Stimulated activated CD8-positive, alpha-beta memory T cell treated with anti-CD3 and anti-CD28 coated beads, Interleukin-2, amount 100 ng/mL, for 48 hours (primary cell): ENCODE measurements around the gene RTN4RL2.
"Not testable (repeated sequence)": the region's sequence is repeated elsewhere in the genome, so short reads cannot be mapped to it uniquely, and the experiment has no call there.

ENCODE experiments used
- DNase-seq, 2 donors: peaks; one replicate each; pipeline ENCODE4 v3.0.0-alpha.2; 2020; ENCODE audit warnings: low read depth in 2 of 2

Gene RTN4RL2

DNA sequence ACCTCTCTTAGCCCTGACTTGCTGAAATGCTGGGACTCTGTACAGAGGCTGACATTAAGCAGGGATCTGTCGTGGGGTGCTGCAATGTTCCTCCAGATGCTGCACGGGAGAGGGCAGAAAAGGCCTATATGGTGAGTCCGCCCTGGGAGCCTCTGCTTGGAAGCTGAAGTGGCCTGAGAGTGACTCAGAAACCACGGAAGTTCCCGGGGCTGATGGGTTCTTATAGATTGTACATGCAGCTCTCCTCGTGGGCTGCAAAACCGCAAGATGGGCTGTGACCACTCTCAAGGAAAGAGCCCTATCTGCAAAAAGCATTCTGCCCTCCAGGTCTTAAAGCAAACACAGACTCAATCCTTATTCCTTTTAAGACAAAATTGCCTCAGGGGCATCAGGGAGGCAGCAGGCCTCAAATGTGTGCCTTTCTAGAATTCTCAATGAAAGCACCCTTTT lies 27.6 kb upstream of the RTN4RL2 start:
- DNase-seq, result peak in 1 of 2 donors; percentile 31

DNA sequence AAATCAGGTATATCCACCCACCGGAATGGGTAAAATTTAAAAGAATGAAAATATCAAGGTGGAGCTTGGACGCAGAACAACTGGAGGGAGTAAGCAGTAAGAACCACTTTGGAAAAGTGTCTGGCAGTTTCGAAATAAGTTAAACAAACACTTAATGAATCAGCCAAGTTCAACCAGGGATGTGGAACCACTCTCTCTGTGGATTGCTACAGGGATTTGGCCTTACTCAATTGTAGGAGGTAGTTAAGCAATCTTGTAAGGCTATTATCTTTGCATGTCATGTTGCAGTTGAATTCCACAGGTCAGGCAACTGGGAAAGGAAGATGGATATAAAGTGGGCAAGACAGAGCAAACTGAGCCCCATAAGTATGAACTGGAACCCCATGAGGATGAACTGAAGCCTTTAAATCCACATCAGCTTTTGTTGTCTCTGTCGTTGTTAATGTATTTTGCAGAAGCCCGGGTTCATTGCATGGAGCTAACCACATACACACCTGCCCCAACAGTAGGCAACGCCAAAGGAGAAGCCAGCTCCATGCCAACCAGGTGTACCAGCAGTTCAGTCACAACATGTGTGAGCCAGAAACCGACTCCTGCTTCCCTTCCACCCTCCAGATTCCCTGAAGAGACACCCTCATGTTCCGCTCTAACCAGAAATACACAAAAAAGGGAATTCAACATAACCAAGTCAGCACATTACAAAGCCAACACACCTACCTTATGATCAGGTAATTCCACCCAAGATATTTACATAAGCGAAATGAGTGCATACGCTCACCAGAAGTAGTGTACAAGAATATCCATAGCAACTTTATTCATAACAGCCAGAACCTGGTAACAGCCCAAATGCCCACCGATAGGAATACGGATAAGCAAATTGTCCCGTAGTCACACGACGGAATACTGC lies 25.4 kb upstream of the RTN4RL2 start:
- no peak for DNase-seq

DNA sequence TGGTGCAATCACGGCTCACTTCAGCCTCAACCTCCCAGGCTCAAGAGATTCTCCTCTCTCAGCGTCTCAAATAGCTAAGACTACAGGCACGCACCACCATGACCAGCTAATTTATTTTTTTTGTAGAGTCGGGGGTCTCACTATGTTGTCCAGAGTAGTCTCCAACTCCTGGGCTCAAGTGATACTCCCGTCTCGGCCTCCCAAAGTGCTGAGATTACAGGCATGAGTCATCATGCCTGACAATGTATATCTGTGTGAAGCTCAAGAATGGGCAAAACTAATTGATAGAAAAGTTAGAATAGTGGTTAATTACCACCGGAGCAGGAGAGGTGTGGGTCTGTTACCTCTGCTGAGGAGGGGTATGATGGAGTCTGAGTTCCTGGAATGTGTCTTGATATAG lies 24.3 kb upstream of the RTN4RL2 start:
- no peak for DNase-seq

DNA sequence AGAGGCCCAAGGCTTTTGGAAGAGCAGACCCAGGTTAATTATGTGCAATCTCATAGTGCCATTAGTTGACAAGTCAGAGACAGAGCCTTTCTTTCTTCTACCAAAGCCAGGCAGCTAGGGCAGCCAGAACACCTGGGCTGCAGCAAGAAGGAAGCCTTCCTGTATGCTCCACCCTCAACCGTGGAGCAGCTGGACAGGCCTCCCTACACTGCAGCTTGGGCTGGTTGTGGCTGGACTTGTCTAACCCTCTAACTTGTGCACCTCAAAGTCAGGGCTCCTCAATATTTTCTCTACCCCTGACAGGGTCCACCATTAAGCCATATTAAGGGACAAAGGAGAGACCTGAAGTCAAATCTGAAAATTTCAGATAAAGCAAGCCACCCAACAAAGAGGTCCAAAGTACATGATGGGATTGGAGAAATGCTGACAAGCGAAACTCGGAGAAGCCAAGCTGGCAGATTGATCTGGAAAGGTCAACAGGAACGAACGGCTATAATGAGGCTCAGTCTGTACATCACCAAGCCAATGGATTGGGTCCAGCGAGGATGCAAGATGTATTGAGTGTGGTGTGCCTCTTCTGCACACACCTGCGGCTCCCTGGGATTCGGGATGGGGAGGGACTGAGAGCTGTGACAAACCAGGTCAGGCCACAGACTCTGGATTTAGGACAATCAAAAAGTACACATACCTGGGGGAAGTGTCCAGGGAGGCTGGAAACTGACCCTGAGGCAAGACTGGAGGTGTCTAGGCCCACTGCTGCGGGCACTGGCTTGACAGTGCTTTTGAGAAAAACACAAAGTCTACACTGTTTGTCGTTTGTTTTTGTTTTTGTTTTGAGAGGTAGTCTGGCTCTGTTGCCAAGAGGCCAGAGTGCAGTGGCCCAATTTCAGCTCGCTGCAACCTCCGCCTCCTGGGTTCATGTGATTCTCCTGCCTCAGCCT lies 21.7 kb upstream of the RTN4RL2 start:
- no peak for DNase-seq

- no peak for DNase-seq
Observed at GRCh38 chr11:57439786-57440185, 20.5 kb upstream of the RTN4RL2 start.

- no peak for DNase-seq
Observed at GRCh38 chr11:57440744-57441414, 19.4 kb upstream of the RTN4RL2 start.

DNA sequence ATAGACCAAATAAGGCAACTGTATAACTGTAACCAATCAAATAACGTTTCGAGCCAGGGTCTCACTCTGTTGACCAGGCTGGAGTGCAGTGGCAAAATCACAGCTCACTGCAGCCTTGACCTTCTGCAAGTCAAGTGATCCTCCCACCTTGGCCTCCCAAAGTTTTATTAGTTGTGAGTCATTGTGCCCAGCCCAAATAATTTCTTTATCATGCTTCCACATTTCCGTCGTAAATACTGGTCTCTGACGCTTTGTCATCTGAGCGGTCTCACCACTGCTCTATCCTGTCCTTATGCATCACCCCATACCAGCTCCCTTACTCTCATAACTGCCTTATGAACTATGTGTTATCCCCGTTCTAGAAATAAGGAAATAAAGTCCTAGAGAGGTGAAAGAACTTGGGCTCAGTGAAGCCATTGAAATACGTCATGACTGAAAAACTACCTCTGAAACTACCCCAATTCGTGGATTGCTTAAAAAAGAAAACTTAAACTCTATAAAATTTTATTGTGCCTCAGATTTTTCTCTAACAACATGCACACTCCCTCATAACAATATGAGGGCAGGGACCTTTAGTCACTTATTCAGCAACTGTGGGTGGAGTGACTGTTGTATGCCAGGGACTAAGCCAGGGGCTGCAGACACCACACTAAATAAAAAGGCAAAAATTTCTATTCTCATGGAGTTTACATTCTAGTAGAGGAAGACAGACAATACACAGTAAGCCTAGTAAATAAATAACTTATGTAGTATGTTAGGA lies 15.8 kb upstream of the RTN4RL2 start:
- no peak for DNase-seq

DNA sequence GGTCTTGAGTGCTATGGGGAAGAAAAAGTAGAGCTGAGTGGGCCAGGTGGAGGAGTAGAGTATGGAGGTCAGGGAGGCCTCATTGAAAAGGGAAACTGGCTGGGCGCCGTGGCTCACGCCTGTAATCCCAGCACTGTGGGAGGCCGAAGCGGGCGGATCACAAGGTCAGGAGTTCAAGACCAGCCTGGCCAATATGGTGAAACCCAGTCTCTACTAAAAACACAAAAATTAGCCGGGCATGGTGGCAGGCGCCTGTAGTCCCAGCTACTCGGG lies 15.3 kb upstream of the RTN4RL2 start:
- not testable (repeated sequence) for DNase-seq

GRCh38 chr11:57446055-57446454 lies 14.3 kb upstream of the RTN4RL2 start:
- no peak for DNase-seq

- no peak for DNase-seq
Observed at GRCh38 chr11:57453543-57454177, 6.7 kb upstream of the RTN4RL2 start.

GRCh38 chr11:57456960-57457642 lies 3.2 kb upstream of the RTN4RL2 start:
- DNase-seq, result peak; percentile 49 to 66

DNA sequence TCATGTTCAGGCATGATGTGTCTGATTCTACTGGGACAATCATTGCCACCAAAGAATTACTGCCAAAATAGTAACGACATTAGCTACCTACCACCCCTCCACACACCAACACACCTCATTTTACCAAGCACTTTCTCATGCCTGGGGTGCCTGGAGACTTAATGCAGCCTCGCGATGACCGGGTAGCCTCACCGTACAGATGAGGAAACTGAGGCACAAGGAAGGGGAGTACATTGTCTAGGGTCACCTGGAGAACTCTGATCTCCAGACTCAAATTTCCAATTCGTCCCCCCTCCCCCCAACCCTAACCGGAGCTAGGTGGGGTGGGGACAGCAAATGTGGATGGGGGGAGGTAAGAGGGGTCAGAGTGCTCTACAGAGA lies 2.7 kb upstream of the RTN4RL2 start:
- DNase-seq, result no peak

GRCh38 chr11:57458060-57458409 lies 2.3 kb upstream of the RTN4RL2 start:
- no peak for DNase-seq

DNA sequence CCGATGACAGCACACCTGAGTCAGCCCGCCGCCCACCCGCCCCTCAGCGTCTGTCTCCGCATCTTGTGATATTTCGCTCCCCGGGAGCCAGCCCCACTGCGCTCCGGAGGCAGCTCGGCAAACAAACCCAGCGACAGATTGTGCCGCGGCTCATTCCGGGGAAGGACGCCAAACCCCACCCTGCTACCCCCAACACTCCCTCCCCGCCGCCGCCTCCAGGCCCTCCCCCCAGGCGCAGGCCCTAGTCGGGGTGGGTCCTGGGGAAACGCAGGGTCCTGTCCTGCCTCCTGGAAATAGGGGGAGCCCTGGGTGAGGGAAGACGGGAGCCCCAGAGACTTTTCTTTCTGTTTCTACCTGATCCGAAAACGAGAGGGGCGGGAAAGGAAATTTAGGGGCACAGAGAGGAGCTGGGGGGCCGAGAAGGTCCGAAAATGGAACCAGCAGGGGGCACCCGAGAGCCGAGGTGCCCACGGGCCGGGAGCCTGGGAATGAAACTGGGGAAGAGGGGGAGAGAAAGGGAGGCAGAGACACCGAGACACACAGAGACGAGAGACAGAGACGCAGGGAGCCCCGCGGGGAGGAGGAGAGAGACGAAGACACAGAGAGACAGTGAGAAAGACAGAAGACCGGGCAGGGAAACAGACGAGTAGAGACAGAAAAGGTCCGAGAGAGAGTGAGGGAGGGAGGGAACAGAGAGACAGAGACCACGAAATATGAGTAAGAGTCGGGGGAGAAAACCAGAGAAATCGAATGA lies 1.7 kb upstream of the RTN4RL2 start:
- peak in 1 of 2 donors; percentile 41 for DNase-seq

DNA sequence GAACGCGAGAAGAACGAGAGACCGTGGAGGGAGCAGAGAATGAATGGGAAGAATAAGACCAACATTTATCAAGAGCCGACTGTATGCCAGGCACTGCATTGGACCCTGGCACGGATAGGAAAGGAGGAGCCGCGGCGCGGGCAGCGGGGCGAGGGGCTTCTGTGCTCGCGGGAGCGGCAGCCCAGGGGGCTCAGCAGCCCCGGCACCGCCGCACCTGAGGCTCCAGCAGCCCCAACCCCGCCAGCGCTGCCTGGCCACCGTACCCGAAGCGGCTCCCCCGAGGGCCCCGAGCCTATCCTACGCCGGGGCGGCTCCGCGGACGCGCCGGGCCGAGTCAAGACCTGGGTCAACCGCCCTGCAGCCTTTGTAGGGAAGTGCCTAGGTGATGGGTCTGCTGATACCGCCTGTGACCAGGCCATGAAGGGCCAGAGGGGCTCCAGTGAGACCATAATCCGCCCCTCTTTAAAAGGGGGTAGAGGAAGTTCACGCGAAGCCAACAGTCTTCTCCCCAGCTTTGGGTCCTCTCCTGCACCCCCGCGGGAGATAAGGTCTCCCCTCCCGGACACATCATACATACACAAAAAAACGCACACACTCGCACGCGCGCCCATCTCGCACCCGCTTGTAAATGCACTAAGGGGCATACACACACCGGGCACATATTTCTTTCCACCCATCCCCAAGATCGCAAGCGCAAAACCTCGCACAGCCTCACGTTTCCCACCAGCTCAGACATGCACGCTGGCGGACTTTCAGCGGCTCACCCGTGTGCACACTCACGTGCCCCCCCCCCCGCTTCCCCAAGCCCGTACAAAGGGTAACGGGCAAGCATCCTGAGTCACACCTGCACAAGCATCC lies 935 bp upstream of the RTN4RL2 start:
- DNase-seq, result no peak

DNA sequence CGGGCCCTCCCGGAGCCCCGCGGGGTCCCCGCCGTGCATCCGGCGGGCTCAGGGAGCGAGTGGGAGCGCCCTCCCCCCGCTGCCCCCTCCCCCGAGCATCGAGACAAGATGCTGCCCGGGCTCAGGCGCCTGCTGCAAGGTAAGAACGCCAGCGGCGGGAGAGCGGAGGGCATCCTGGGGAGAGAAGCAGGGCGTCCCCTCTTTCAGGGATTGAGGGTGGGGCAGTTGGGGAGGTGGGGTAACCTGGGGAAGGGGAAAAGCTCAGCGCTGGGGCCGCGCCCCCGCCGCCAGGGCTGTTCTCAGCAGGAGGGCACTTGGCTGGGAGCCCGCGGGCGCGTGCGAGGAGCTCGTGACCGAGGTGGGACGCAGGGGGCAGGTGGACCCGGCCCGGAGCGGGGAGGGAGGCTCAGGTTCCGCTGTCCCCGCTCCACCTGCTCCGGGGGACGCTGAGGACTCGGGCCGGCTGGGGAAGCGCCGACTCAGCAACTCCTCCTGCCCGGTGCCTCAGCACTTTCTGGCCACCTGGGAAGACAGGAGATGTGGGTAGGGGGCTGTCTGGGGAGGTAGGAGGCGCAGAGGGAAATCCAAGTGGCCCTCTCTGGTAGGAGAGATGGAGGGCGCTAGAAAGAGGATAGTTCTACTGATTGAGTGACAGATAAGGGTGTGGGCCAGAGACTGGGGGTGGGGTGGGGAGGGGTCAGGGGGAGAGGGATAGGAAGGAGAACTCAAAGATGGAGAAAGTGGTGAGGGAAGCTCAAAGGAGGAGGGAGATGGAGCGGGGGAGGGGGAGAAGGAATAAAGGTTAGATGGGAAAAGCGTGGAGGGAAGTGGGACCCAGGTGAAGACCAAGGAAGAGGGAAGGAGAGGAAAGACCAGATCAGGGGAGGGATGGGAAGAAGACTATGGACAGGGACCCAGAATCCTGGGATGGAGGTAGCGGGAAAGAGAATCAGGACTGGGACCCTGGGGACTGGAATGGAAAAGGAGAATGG lies 726 bp downstream of the RTN4RL2 start:
- no peak for DNase-seq

GRCh38 chr11:57461841-57462489 lies 1.6 kb downstream of the RTN4RL2 start:
- no peak for DNase-seq
